Fibroblast of the aortic adventitia (primary cell): Measurements from ENCODE around the gene XPNPEP2. TPM values are rescaled to one million over a fixed set of nuclear protein-coding genes. Genes with fewer than 3 reads are reported as not detected.

ENCODE experiments used
- DNase-seq: peaks from one replicate; pipeline ENCODE4 v3.0.0-alpha.2; 2010; ENCODE audit warnings: low read depth
- H3K4me3 ChIP-seq: 2 replicates; pipeline ENCODE4 v1.5.1; 2011; ENCODE audit warnings: low read depth, mild to moderate bottlenecking, control low read depth, low read length, moderate library complexity
- total RNA-seq: library from RNA; depleted of rRNA; stranded (reverse); fragments of >200 nt; gene quantifications from 2 replicates; pipeline ENCODE4 v1.2.3, GENCODE V29; 2012; ENCODE audit warnings: low replicate concordance
- TF ChIP-seq, protein P1 (sequence below): IDR thresholded peaks from 2 replicates; pipeline ENCODE4 v1.5.1; 2011; ENCODE audit warnings: mild to moderate bottlenecking, low read length, control low read depth, inconsistent platforms; ENCODE audit not compliant: insufficient read depth

XPNPEP2 gene
- total RNA-seq, 1 donor, result 5.7 TPM

DNA sequence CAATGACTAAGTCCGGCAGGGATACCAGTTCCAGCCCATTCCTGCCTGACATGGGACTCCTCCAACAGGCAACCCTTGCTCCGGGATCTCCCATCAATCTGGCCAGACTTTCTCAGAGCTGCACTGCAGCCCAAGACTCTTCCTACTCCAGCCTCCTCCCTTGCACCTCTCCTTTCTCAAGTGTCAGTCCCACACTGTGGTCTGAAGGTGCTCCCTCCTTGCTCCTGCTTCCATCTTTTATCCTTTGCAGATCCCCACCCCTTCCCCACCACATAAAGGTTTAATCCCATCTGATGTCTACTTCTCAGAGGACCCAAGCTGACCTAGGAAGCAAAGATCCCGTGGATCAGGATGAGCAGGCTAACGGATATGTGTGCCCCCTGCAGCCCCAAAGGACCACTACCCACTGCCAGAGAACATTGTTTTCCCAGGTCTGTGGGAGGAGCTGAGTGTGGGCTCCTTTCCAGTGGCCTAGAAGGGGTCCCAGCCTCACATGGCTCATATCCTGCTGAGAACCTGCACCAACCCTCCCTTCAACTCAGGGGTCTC is 33.3 kb upstream of the XPNPEP2 start:
- TF ChIP-seq, protein P1, sequence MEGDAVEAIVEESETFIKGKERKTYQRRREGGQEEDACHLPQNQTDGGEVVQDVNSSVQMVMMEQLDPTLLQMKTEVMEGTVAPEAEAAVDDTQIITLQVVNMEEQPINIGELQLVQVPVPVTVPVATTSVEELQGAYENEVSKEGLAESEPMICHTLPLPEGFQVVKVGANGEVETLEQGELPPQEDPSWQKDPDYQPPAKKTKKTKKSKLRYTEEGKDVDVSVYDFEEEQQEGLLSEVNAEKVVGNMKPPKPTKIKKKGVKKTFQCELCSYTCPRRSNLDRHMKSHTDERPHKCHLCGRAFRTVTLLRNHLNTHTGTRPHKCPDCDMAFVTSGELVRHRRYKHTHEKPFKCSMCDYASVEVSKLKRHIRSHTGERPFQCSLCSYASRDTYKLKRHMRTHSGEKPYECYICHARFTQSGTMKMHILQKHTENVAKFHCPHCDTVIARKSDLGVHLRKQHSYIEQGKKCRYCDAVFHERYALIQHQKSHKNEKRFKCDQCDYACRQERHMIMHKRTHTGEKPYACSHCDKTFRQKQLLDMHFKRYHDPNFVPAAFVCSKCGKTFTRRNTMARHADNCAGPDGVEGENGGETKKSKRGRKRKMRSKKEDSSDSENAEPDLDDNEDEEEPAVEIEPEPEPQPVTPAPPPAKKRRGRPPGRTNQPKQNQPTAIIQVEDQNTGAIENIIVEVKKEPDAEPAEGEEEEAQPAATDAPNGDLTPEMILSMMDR, result no peak
- H3K4me3 ChIP-seq, result no peak overlapping the region
- DNase-seq, result no peak

DNA sequence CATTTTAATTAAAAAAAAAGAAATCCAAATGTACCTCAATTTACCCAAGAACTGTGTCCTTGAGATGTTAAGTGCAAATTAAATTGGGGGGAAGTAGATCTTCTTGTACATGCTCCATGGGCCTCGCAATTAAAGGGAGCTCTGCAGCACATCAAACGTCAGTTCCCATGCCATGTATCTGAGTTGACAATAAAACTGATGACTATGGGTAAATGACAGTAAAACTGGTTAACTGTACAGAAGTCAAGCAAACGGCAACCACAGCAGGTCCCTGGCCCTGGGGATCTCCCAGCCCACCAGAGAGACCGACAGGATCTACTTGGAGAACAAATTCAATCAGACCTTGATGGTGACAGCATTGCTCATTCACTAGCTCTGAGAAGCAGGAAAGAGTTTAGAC is 32.8 kb upstream of the XPNPEP2 start:
- DNase-seq, result no peak
- TF ChIP-seq, protein P1, result no peak

GRCh38 chrX:129706400-129707072 is 32.2 kb upstream of the XPNPEP2 start:
- no peak for DNase-seq
- no peak overlapping the region for H3K4me3 ChIP-seq
- TF ChIP-seq, protein P1, result no peak

More for the DNA sequence above, 32.8 kb upstream of the XPNPEP2 start:
- H3K4me3 ChIP-seq, result no peak overlapping the region

DNA sequence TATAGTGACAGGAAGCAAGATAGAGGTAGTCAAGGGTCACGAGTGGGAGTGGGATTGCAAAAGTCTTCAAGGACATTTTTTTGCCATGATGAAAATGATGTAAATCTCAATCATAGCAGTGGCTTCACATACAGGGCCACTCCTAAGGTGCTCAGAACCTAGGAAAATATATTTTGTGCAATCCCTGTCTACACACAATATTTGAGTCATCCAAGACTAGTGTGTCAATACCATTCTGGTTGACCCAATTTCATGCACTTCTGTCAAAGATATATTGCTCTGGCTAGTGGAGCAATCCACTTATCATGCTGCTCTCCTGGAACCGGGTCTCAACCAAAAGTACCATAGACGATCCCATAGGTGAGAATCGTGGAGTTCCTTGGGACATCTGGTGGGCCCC is 24.2 kb upstream of the XPNPEP2 start:
- H3K4me3 ChIP-seq, result no peak overlapping the region
- no peak for DNase-seq
- TF ChIP-seq, protein P1, result no peak

DNA sequence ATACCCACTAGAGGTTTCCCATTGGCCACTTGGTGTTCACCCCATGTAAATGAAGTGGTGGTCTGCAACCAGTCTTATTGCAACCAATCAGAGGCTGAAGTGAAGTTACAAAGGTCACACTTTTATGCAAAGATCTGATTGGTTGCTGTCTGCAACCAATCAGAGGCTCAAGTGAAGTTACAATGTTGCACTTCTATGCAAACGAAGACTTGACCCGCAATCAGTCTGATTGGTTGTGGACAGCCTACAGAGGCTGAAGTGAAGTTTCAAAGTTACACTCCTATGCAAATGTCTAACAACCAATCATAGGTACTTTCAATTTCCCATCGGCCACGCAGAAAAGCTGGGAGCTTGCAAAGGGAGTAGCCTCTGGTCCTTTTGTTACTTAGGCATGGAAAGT is 22.3 kb upstream of the XPNPEP2 start:
- DNase-seq, result no peak
- TF ChIP-seq, protein P1, result no peak
- no peak overlapping the region for H3K4me3 ChIP-seq

GRCh38 chrX:129717892-129718291 is 20.9 kb upstream of the XPNPEP2 start:
- H3K4me3 ChIP-seq, result no peak overlapping the region
- TF ChIP-seq, protein P1, result no peak
- peak; percentile 84 for DNase-seq

- no peak for DNase-seq
- TF ChIP-seq, protein P1, result no peak
- H3K4me3 ChIP-seq, result no peak overlapping the region
Observed at GRCh38 chrX:129718676-129719075, 20.1 kb upstream of the XPNPEP2 start.
